Raji (cell line): Measurements from ENCODE around the gene FAM3B.

Experiments used
- POLR2A ChIP-seq: IDR thresholded peaks from 2 replicates; pipeline ENCODE4 v1.6.1; 2011; ENCODE audit warnings: low read depth, low read length, control low read depth; ENCODE audit not compliant: insufficient read depth

Gene FAM3B

GRCh38 chr21:41370840-41371684 is 54.5 kb downstream of the FAM3B start:
- TF ChIP-seq POLR2A, result no peak

- TF ChIP-seq POLR2A, result no peak
Observed at GRCh38 chr21:41371685-41372030, 55.1 kb downstream of the FAM3B start.

- TF ChIP-seq POLR2A, result no peak
Observed at GRCh38 chr21:41373253-41373652, 56.7 kb downstream of the FAM3B start.

GRCh38 chr21:41373763-41374162 is 57.2 kb downstream of the FAM3B start:
- no peak for TF ChIP-seq POLR2A

DNA sequence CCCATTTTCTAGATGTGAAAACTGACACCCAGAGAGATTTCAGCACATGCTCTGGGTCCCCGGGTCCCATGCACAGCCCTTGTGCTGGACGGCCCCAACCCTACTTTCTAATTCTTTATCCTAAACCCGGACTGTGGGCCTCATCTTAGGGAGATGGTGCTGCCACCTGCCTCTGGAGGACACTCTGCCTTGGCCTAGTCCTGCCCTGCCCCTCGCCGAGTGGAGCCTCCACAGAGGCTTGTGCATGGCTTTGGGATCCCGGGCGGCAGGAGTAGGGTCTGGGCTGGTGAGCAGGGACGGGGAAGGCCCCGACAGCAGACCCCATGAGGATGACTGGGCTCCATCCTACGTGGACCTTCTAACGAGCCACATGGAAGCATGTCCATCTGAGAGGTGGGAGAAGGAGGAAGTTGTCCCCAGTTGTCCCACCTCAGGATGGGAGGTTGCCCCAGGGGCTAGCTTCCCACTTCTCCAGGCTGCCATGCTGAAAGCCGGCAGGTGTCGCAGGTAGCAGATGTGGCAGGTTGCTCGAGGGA is 57.6 kb downstream of the FAM3B start:
- TF ChIP-seq POLR2A, result no peak

DNA sequence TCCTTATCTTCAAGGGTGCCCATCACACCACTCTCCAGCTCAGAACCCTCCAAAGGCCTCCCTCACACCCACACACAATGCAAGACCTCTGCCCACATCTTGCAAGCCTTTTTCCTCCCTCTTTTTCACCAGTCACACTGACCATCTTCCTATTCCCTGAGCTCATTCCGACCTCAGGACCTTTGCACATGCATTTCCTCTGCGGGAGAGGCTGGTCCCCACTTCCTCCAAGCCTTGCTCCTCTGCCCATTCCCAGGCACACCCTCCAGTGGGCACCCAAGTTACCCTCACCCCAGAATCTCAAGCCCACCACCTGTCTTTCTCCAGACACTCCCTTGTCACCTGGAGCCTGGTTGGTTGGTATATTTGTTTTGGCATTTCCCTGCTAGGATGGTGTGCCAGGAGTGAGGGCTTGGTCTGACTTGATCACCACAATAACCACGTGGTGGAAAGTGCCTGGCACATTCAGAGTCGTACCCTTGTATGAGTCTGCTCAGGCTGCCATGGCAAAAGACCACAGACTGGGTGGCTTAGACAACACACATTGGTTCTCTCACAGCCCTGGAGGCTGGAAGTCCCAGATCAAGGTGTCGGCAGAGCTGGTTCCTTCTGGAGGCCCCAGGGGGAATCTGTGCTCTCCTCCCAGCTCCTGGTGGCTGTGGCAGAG is 58.4 kb downstream of the FAM3B start:
- TF ChIP-seq POLR2A, result no peak

GRCh38 chr21:41375875-41376274 is 59.3 kb downstream of the FAM3B start:
- no peak for TF ChIP-seq POLR2A

DNA sequence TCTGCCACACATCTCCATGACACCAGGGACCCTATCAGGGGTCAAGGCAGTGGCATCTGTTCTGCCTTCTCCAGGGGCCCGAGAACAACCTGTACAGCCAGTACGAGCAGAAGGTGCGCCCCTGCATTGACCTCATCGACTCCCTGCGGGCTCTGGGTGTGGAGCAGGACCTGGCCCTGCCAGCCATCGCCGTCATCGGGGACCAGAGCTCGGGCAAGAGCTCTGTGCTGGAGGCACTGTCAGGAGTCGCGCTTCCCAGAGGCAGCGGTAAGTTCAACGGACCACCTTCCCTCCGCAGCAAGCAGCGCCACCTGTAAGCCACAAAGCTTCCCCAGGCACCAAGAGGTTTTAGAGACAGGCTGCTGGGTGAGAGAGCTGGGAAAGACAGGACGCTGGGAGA is 61.1 kb downstream of the FAM3B start:
- no peak for TF ChIP-seq POLR2A

- no peak for TF ChIP-seq POLR2A
Observed at GRCh38 chr21:41378849-41379248, 62.2 kb downstream of the FAM3B start.

GRCh38 chr21:41379901-41380300 is 63.3 kb downstream of the FAM3B start:
- TF ChIP-seq POLR2A, result no peak

- TF ChIP-seq POLR2A, result no peak
Observed at GRCh38 chr21:41381731-41382130, 65.1 kb downstream of the FAM3B start.

DNA sequence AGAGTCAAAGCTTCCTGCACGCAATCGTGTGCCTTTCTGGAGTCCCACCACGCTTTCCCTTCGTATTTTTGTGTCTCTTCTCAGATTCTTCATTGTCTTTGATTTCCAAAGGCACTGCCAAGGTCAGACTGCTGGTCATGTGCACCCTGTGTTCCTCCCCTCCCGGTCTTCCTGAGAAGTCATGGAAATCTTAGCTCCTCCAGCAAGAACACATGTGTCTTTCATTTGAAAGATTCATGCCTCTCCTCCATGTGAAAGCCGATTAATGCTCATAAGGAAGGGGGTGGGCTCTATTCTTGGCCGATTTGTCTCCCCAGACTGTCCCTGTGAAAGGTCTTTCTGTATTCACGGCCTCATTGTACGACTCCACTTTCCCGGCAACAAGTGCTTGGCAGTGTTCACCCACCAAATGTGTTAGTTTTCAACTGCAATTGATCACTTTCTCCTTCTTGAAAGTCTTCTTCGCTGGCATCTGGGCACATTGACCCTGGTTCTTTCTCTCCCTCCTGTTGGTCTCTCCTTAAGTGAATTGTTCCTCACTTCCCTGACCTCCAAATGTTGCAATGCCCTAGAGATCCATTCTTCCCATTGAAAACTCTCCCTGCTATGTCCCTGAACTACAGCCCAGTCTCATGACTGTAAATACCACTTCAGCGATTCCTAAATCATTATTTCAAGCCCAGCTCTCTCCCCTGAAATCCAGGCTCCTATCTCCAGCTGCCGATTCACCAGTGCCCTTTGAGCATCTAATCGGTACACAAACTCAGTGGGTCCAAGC is 70.6 kb downstream of the FAM3B start:
- TF ChIP-seq POLR2A, result no peak

- TF ChIP-seq POLR2A, result no peak
Observed at GRCh38 chr21:41387824-41388223, 71.2 kb downstream of the FAM3B start.

DNA sequence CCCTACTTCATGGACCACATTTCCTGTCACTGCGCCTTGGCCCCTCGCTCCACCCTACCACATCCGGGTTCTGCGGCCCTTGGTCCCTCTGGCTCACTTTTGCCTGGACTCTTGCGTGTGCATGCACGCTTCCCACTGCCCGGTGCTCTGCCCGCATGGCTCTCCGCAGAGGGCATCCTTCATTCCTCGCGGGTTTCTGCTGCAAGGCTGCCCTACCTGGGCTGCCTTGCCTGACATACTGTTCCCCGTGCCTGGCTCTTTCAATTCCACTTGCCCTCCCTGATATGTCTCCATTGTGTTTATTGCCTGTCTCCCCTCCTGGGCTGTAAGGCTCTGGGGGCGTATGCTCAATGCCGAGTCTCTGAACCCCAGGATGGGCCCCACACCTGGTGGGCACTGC is 71.7 kb downstream of the FAM3B start:
- TF ChIP-seq POLR2A, result no peak

DNA sequence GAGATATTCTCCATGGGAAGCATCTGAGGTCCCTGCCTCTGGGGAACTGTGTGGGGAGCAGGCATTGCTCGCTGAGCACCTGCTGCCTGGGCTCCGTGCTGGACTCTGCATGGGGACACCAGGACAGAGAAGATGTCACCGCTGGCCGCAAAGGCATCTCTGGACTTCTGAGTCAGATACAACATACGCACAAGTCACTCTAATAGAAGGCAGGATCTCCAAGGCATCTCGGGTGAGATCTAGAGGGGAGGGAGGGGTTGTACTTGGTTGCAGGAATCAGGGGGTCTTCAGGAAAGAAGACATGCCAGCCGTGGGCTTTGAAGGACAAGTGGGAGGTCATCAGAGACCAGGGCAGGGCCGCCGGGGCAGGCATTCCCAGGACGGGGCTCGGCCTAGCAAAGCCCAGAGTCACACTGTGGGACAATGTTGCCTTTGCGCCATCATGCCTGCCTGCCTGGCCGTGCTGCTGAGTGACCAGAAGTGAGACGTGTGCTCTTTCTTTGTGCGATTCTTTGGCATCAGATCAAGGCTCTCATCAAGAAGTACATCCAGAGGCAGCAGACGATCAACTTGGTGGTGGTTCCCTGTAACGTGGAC is 73.5 kb downstream of the FAM3B start:
- no peak for TF ChIP-seq POLR2A
